Thoracic aorta (tissue), 2 donors: ENCODE measurements around the gene ZNF236. TPM values are rescaled to one million over a fixed set of nuclear protein-coding genes. Genes with fewer than 3 reads are reported as not detected.

Experiments used
- ATAC-seq: fragments of 150-250 bp; one replicate; pipeline ENCODE4 v1.8.0; 2017; ENCODE audit warnings: low read depth; ENCODE audit not compliant: insufficient number of reproducible peaks, low FRiP score
- DNase-seq: peaks from one replicate; pipeline ENCODE4 v3.0.0-alpha.2; 2020; ENCODE audit warnings: low spot score
- H3K27ac ChIP-seq, 2 donors: fragments of 200-600 bp; sonication (generic); 1 replicate in 1 of 2; 2 replicates in 1 of 2; pipeline ENCODE4 v1.5.1; 2016; ENCODE audit warnings: mild to moderate bottlenecking in 2 of 2, moderate library complexity in 2 of 2
- H3K27me3 ChIP-seq: fragments of 200-600 bp; sonication (generic); replicated peaks from 2 replicates; pipeline ENCODE4 v1.6.0; 2016; ENCODE audit warnings: mild to moderate bottlenecking; ENCODE audit not compliant: insufficient read depth
- H3K36me3 ChIP-seq: fragments of 200-600 bp; sonication (generic); one replicate; pipeline ENCODE4 v1.5.1; 2016
- H3K4me1 ChIP-seq, 2 donors: fragments of 200-600 bp; sonication (generic); 1 replicate in 1 of 2; 2 replicates in 1 of 2; pipeline versions ENCODE4 v1.5.1 to v1.6.0; 2016; ENCODE audit warnings: low read depth in 2 of 2, mild to moderate bottlenecking in 1 of 2; ENCODE audit not compliant: control insufficient read depth in 1 of 2
- H3K4me3 ChIP-seq: fragments of 200-600 bp; sonication (generic); 2 replicates; pipeline ENCODE4 v1.5.1; 2016; ENCODE audit warnings: mild to moderate bottlenecking
- H3K9me3 ChIP-seq: fragments of 200-600 bp; sonication (generic); 2 replicates; pipeline ENCODE4 v1.5.1; 2016
- total RNA-seq, 2 donors: library from RNA; depleted of rRNA; stranded (reverse); fragments of >200 nt; gene quantifications; one replicate each; pipeline versions ENCODE4 v1.1.0 to v1.2.3, GENCODE V29; 2016
- TF ChIP-seq, protein P1 (sequence below): fragments of 200-600 bp; sonication (generic); IDR thresholded peaks from one replicate; pipeline ENCODE4 v1.5.1; 2019; ENCODE audit warnings: antibody characterized with exemption

Gene ZNF236
- total RNA-seq, 2 donors from 2014 or later: 14.1 to 22.5 TPM

DNA sequence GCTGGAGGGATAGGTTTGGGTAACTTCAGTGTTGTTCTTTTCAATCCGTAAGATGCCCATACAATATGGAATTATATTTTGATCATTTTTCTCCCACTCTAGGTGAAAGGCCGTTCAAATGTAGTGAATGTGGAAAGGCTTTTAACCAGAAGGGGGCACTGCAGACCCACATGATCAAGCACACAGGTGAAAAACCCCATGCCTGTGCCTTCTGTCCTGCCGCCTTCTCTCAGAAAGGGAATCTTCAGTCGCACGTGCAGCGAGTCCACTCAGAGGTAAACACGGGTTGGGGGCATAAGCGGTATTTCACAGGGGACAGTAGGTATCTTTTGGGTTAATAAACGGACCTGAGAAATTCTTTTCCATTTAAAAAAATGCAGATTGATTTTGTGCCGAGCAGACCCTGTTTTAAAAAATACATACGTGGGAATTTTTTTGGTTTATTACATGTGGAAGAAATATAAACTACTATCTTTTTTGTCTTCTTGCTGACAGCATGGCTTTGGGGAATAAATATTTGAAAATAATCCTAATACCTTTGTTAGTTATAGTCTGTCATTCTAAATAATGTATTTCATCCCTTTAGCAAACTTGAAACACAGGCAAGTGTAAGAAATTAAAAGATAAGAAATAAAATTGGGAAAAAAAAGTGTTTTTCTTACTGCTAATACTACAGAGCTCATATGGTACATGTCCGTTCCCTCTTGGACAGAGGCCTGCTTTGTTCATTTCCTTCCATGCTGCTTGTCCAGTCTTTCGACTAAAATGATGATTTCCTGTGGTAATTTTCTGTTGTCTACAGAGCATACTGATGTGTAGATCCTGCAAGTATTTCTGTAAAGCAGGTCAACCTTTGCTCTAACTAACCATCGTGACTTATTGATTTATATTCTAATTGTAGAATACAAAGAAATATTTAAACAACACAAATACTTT is 53.3 kb downstream of the ZNF236 start:
- Histone ChIP-seq H3K9me3 (no peaks in the 10 kb centered on the region), H3K27ac (no peak overlapping the region), H3K36me3 (peaks cover 3% of the 10 kb centered on the region), H3K4me3 (no peak overlapping the region), H3K27me3 (no peaks in the 10 kb centered on the region), H3K4me1 (no peaks in the 10 kb centered on the region)
- DNase-seq (no peak), ATAC-seq (no peak)
- TF ChIP-seq, protein P1, sequence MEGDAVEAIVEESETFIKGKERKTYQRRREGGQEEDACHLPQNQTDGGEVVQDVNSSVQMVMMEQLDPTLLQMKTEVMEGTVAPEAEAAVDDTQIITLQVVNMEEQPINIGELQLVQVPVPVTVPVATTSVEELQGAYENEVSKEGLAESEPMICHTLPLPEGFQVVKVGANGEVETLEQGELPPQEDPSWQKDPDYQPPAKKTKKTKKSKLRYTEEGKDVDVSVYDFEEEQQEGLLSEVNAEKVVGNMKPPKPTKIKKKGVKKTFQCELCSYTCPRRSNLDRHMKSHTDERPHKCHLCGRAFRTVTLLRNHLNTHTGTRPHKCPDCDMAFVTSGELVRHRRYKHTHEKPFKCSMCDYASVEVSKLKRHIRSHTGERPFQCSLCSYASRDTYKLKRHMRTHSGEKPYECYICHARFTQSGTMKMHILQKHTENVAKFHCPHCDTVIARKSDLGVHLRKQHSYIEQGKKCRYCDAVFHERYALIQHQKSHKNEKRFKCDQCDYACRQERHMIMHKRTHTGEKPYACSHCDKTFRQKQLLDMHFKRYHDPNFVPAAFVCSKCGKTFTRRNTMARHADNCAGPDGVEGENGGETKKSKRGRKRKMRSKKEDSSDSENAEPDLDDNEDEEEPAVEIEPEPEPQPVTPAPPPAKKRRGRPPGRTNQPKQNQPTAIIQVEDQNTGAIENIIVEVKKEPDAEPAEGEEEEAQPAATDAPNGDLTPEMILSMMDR: peak; percentile 45

- H3K4me3 ChIP-seq: no peak overlapping the region
- ATAC-seq (no peak), DNase-seq (no peak)
- peaks cover 13% of the 10 kb centered on the region for H3K36me3 ChIP-seq
- no peaks in the 10 kb centered on the region for H3K9me3 ChIP-seq
- TF ChIP-seq, protein P1: no peak
- H3K4me1 ChIP-seq: no peaks in the 10 kb centered on the region
- H3K27me3 ChIP-seq: no peaks in the 10 kb centered on the region
- H3K27ac ChIP-seq: no peak overlapping the region
Measured at GRCh38 chr18:76878426-76878825, 56.1 kb downstream of the ZNF236 start.

DNA sequence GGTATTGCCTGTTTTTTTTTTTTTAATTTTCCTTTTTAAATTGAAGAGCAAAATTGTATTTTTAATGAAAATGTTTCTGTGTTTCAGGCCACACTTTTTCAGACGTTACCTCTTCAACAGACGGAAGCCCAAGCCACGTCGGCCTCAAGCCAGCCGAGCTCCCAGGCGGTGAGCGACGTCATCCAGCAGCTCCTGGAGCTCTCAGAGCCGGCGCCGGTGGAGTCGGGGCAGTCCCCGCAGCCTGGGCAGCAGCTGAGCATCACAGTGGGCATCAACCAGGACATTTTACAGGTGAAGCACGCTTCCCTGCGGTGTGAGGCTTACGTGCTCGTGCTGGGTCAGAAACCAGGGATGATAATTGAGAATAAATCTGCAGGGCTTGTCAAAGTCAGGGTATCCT is 57.7 kb downstream of the ZNF236 start:
- no peak for DNase-seq
- Histone ChIP-seq H3K9me3 (no peaks in the 10 kb centered on the region), H3K4me1 (no peaks in the 10 kb centered on the region), H3K4me3 (no peak overlapping the region), H3K36me3 (peaks cover 14% of the 10 kb centered on the region), H3K27me3 (no peaks in the 10 kb centered on the region), H3K27ac (no peak overlapping the region)
- no peak for ATAC-seq
- TF ChIP-seq, protein P1: no peak

DNA sequence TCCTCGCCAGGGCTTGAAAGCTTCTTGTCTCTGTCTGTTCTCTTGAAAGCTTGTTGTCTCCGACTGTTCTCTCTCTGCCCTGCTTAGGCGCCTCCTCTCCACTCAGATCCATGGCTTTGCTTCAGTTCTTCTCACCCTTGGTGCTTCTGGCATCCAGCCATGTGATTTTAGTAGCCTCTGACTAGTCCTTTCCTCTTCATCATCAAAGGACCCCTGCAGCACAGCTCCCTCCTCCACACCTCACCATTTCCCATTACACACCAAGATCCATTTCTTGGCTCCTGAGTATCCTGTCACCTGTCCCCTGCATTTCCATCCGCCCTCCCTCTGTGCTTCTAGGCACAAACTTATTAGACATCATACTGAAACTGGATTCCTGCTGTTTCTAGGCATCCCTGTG is 59.4 kb downstream of the ZNF236 start:
- peaks cover 25% of the 10 kb centered on the region for H3K36me3 ChIP-seq
- H3K4me3 ChIP-seq: no peak overlapping the region
- DNase-seq (no peak), ATAC-seq (no peak)
- H3K4me1 ChIP-seq: no peaks in the 10 kb centered on the region
- no peaks in the 10 kb centered on the region for H3K9me3 ChIP-seq
- no peak overlapping the region for H3K27ac ChIP-seq
- no peaks in the 10 kb centered on the region for H3K27me3 ChIP-seq
- TF ChIP-seq, protein P1: no peak

- H3K36me3 ChIP-seq: peaks cover 25% of the 10 kb centered on the region
- no peak overlapping the region for H3K27ac ChIP-seq
- H3K27me3 ChIP-seq: no peaks in the 10 kb centered on the region
- H3K4me1 ChIP-seq: no peaks in the 10 kb centered on the region
- H3K9me3 ChIP-seq: no peaks in the 10 kb centered on the region
- H3K4me3 ChIP-seq: no peak overlapping the region
- TF ChIP-seq, protein P1: no peak
- ATAC-seq (no peak), DNase-seq (no peak)
Measured at GRCh38 chr18:76882146-76882545, 59.8 kb downstream of the ZNF236 start.
